Stomach (tissue), 9 donors: Measurements from ENCODE around the gene DMRTB1. TPM values are rescaled to one million over a fixed set of nuclear protein-coding genes. Genes with fewer than 3 reads are reported as not detected.

Experiments used
- DNase-seq, 2 donors: peaks; one replicate each; pipeline versions ENCODE4 v3.0.0 to v3.0.0-alpha.2; 2013 to 2019
- H3K27ac ChIP-seq, 5 donors: fragments of 200-600 bp in 4 of 5; sonication (generic) in 4 of 5; one replicate each; pipeline ENCODE4 v1.5.1; 2013 to 2019; ENCODE audit warnings: mild to moderate bottlenecking in 1 of 5, moderate library complexity in 1 of 5
- H3K27me3 ChIP-seq, 3 donors: fragments of 200-600 bp; sonication (generic); one replicate each; pipeline ENCODE4 v1.5.1; 2017 to 2019; ENCODE audit warnings: mixed run types in 1 of 3
- H3K36me3 ChIP-seq, 4 donors: fragments of 200-600 bp; sonication (generic); 1 replicate in 3 of 4; 2 replicates in 1 of 4; pipeline ENCODE4 v1.5.1; 2016 to 2019
- H3K4me1 ChIP-seq, 4 donors: fragments of 200-600 bp; sonication (generic); one replicate each; pipeline ENCODE4 v1.5.1; 2016 to 2019
- H3K4me3 ChIP-seq, 4 donors: fragments of 200-600 bp; sonication (generic) in 3 of 4; one replicate each; pipeline ENCODE4 v1.5.1; 2016 to 2019; ENCODE audit warnings: mild to moderate bottlenecking in 1 of 4
- H3K9me3 ChIP-seq, 4 donors: fragments of 200-600 bp; sonication (generic); one replicate each; pipeline ENCODE4 v1.5.1; 2016 to 2019
- EP300 ChIP-seq: sonication (generic); formaldehyde crosslinking; IDR thresholded peaks from one replicate; pipeline ENCODE4 v1.6.1; 2017; ENCODE audit warnings: antibody characterized with exemption
- POLR2A ChIP-seq, 4 donors: fragments of 450-650 bp; IDR thresholded peaks; one replicate each; pipeline ENCODE4 v1.6.1; 2016; ENCODE audit warnings: antibody characterized with exemption in 4 of 4, control low read depth in 2 of 4, mild to moderate bottlenecking in 1 of 4, moderate library complexity in 1 of 4
- POLR2AphosphoS5 ChIP-seq, 3 donors: sonication (generic); formaldehyde crosslinking; IDR thresholded peaks; one replicate each; pipeline ENCODE4 v1.6.1; 2016; ENCODE audit warnings: antibody characterized with exemption in 3 of 3
- WGBS, 5 donors: extraction: QIAGEN DNeasy Blood & Tissue Kit in 3 of 5; methylation state at CpG; one replicate each; pipeline versions ENCODE4 v1.1.5 to v1.1.7; 2013 to 2018; 5-methylcytosine and 5-hydroxymethylcytosine counted together
- intact Hi-C: fragments of 100-400 bp; cut with DNase I; formaldehyde crosslinking; loops from one replicate; pipeline ENCODE4 v1.15.1; 2023; ENCODE audit warnings: low total_unique reads
- polyA plus RNA-seq, 3 donors: library from polyadenylated mRNA; stranded (reverse); fragments of 200-250 nt; gene quantifications; one replicate each; pipeline ENCODE4 v1.2.3, GENCODE V29; 2013
- total RNA-seq, 5 donors: library from RNA; depleted of rRNA; stranded (reverse); fragments of >200 nt; gene quantifications; one replicate each; pipeline versions ENCODE4 v1.1.0 to v1.2.3, GENCODE V29; 2014 to 2016
- TF ChIP-seq, protein P1 (sequence below), 7 experiments: fragments of 450-650 bp in 4 of 7; fragments of 200-600 bp in 3 of 7; sonication (generic) in 3 of 7; IDR thresholded peaks; one replicate each; pipeline ENCODE4 v1.5.1; 2016 to 2019; ENCODE audit warnings: antibody characterized with exemption in 7 of 7, control low read depth in 2 of 7, mild to moderate bottlenecking in 1 of 7
- donor health status: healthy with polysubstance abuse.
- donor health status: Bipolar disorder and iron deficiency.
- donor health status: healthy.

The DMRTB1 gene
- total and polyA plus RNA-seq, 8 donors: not detected

DNA sequence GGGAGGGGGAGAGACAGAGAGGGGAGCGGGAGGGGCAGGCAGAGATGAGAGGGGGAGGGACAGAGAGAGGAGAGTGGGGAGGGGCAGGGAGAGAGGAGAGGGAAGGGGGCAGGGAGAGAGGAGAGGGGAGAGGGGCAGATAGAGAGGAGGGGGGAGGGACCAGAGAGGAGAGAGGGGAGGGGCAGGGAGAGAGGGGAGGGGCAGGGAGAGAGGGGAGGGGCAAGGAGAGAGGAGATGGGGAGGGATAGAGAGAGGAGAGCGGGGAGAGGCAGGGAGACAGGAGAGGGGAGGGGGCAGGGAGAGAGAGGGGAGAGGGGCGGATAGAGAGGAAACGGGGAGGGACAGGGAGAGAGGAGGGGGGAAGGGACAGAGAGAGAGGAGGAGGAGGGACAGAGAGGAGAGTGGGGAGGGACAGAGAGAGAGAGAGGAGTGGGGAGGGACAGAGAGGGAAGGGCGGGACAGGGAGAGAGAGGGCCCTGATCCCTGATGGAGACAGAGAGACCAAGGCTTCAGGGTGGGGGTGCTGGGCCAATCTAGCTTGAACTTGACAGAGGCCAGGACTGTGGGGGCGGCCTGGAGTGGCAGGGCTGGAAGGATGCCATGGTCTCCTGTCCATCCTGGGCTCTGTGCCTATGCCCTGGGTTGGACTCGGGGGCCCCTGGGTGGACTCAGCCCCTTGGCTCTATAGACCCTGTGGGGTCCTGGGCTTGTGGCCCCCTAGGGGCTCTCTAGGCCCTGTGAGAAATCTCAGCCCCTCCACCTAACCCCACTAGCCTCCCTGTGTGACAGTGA is 43.6 kb downstream of the DMRTB1 start:
- Histone ChIP-seq H3K36me3 (no peaks in the 10 kb centered on the region), H3K4me3 (no peak overlapping the region), H3K9me3 (no peaks in the 10 kb centered on the region), H3K27me3 (peaks cover 0 to 44% (median 13%) of the 10 kb centered on the region in 3 donors), H3K4me1 (peaks cover 0 to 18% (median 0%) of the 10 kb centered on the region in 4 donors), H3K27ac (peak overlapping the region in 1 of 5 donors; percentile 24)
- intact Hi-C loops: no loop called here
- 44 to 75% (median 54%) methylated on average over 5 to 7 of the region's 7 CpGs for WGBS, 5 donors
- TF ChIP-seq, protein P1, sequence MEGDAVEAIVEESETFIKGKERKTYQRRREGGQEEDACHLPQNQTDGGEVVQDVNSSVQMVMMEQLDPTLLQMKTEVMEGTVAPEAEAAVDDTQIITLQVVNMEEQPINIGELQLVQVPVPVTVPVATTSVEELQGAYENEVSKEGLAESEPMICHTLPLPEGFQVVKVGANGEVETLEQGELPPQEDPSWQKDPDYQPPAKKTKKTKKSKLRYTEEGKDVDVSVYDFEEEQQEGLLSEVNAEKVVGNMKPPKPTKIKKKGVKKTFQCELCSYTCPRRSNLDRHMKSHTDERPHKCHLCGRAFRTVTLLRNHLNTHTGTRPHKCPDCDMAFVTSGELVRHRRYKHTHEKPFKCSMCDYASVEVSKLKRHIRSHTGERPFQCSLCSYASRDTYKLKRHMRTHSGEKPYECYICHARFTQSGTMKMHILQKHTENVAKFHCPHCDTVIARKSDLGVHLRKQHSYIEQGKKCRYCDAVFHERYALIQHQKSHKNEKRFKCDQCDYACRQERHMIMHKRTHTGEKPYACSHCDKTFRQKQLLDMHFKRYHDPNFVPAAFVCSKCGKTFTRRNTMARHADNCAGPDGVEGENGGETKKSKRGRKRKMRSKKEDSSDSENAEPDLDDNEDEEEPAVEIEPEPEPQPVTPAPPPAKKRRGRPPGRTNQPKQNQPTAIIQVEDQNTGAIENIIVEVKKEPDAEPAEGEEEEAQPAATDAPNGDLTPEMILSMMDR (IDR thresholded peaks at IDR 0.05): no peak
- TF ChIP-seq EP300 (no peak), POLR2A (IDR thresholded peaks at IDR 0.05) (no peak), POLR2AphosphoS5 (IDR thresholded peaks at IDR 0.05) (no peak)
- peak in 1 of 2 donors; percentile 54 for DNase-seq

GRCh38 chr1:53503433-53504217 is 44.4 kb downstream of the DMRTB1 start:
- Histone ChIP-seq H3K36me3 (no peaks in the 10 kb centered on the region), H3K27me3 (peaks cover 0 to 40% (median 13%) of the 10 kb centered on the region in 3 donors), H3K4me1 (peaks cover 0 to 17% (median 0%) of the 10 kb centered on the region in 4 donors), H3K9me3 (no peaks in the 10 kb centered on the region), H3K4me3 (no peak overlapping the region), H3K27ac (peak overlapping the region in 1 of 5 donors; percentile 24)
- 72 to 79% (median 77%) methylated on average over 25 to 27 of the region's 27 CpGs for WGBS, 5 donors
- intact Hi-C loops: no loop called here
- DNase-seq: no peak
- TF ChIP-seq, protein P1 (IDR thresholded peaks at IDR 0.05): no peak
- TF ChIP-seq POLR2AphosphoS5 (IDR thresholded peaks at IDR 0.05) (no peak), EP300 (no peak)

GRCh38 chr1:53504901-53505300 is 45.7 kb downstream of the DMRTB1 start:
- Histone ChIP-seq H3K36me3 (no peaks in the 10 kb centered on the region), H3K4me3 (no peak overlapping the region), H3K27me3 (peaks cover 0 to 28% (median 13%) of the 10 kb centered on the region in 3 donors), H3K9me3 (no peaks in the 10 kb centered on the region), H3K4me1 (peaks cover 0 to 26% (median 0%) of the 10 kb centered on the region in 4 donors), H3K27ac (no peak overlapping the region)
- no peak for DNase-seq
- intact Hi-C loops: no loop called here
- 81 to 87% (median 84%) methylated on average over 8 to 9 of the region's 9 CpGs for WGBS, 5 donors
- TF ChIP-seq POLR2AphosphoS5 (IDR thresholded peaks at IDR 0.05) (no peak), EP300 (no peak), POLR2A (IDR thresholded peaks at IDR 0.05) (no peak)
- TF ChIP-seq, protein P1 (IDR thresholded peaks at IDR 0.05): no peak

GRCh38 chr1:53505401-53505800 is 46.2 kb downstream of the DMRTB1 start:
- Histone ChIP-seq H3K27me3 (peaks cover 0 to 23% (median 13%) of the 10 kb centered on the region in 3 donors), H3K27ac (no peak overlapping the region), H3K4me3 (no peak overlapping the region), H3K36me3 (no peaks in the 10 kb centered on the region), H3K9me3 (no peaks in the 10 kb centered on the region), H3K4me1 (peaks cover 0 to 23% (median 0%) of the 10 kb centered on the region in 4 donors)
- TF ChIP-seq POLR2A (IDR thresholded peaks at IDR 0.05) (no peak), EP300 (no peak), POLR2AphosphoS5 (IDR thresholded peaks at IDR 0.05) (no peak)
- TF ChIP-seq, protein P1 (IDR thresholded peaks at IDR 0.05): no peak
- WGBS, 5 donors: 79 to 86% (median 80%) methylated on average over 9 of the region's 9 CpGs
- intact Hi-C loops: no loop called here
- no peak for DNase-seq
